CD1c-positive myeloid dendritic cell (primary cell): ENCODE results near the gene NCAPD3.
A peak's percentile ranks its signal among the peaks of the same experiment; 100 is the strongest.

Experiments
- DNase-seq: peaks from one replicate; pipeline ENCODE4 v3.0.0-alpha.2; 2016; ENCODE audit errors: extremely low spot score

NCAPD3 gene

DNA sequence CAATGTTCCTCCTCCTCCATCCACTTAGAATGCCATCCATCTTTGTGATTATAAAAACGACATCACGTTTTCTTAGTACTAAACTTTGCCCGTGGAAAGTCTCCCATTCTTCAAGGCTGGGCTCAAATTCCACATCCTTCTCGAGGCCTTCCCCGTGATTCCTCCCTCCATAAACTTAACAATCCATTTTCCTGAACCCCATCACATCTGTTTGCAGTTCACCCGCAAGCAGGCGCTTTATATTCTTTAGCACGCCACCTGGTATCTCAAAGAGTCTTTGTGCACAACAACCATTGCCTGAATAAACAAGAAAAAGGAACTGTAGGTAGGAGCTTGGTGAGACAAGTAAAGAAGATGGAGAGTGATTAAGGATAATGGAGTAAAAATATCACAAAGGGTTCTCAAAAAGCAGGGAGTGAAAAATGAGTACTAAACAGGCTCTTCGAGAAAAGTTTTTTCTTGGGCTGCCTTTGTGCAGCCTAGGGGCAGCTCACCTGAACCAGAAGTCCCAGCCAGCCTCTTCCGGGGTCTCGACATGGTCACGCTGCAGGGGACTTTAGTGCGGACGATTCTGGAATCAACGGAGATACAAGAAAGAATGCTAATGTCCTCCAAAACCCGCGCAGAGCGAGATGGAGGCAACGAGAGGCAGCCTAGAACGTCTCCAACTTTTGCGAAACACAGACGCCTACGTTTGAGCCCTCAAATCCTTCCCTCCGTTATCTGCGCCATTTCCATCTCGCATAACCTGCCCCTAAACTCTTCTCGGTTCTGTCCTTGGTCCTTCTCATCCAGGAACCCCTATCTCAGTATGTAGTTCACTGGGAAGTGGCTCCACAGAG, 28.8 kb upstream of the NCAPD3 start:
- peak; percentile 52 for DNase-seq

DNA sequence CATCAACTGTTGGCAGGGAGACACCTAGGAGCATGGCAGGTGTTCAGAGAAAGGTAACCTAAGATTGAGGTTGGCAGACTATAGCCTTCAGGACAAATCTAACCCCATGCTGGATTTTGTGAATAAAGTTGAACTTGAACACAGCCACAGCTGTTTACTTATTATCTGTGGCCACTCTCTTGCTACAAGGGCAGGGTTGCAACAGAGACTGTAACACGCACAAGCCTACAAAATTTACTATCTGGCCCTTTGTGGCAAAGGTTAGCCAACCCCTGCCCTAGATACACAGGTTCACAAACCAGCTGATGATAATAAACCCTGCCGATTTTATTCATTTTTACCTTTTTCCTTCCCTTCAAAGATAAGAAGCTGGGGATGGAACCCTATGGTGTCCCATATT, 26.9 kb upstream of the NCAPD3 start:
- no peak for DNase-seq

DNA sequence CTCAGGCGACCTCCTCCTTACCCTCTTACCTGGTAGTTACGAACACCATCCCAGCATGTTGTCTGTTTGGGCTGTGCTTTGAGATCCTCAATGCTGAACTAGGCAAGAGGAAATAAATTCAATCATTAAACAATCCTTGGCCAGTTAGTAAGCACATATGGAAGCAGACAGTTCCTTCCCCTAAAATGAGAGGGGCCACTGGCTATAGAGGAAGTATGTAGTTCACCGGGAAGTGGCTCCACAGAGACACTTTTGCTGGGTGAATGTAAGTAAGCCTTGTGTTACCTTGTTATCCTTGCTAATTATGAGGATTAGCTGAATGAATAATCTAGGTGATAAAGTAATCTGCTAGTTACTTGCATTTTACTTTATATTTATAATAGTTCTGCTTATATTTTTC, 26.5 kb upstream of the NCAPD3 start:
- peak; percentile 43 for DNase-seq

DNA sequence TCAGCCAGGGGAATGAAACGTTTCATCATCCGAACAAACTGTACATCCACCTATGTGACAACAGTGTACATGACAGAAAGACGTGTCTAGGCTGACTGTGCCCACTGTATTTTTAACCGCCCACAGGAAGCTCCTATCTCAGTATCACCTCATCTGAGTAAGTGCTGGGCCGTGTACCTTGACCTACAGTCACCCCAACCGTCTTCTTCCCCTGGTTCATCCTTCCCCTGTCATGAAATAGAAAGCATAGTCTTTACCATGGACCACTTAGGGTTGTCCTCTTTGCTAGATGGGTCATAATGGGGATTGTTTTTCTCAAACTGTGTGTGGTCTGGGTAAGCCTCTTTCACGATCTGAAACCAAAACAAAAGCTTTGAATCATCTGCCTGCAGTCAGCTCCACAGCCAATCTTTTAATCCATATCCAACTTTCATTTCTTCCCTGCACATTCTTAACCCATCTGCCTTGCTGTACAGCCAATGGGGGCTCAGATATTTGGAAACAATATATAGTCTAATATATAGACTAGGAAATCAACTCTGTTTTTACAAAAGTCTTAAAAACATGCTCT, 25.2 kb upstream of the NCAPD3 start:
- no peak for DNase-seq

DNA sequence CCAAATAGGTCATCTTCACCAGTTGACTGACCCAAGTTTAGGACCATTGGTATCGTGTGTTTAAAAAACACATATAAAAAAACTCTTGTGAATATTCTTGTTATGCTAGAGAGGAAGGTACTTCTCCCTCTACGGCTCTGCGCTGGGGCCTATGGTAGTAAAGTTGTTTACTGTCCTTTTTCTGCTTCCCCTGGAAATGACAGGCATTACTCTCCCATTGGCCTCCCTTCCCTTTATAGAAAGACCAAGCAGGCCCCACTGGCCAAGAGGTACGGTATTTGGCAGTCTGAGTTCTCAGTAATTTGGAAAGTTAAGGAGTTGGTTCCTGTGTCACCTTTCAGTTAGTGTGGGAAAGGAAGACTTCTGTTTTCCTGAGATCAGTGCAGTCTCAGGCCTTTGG, 22.9 kb upstream of the NCAPD3 start:
- DNase-seq = no peak

DNA sequence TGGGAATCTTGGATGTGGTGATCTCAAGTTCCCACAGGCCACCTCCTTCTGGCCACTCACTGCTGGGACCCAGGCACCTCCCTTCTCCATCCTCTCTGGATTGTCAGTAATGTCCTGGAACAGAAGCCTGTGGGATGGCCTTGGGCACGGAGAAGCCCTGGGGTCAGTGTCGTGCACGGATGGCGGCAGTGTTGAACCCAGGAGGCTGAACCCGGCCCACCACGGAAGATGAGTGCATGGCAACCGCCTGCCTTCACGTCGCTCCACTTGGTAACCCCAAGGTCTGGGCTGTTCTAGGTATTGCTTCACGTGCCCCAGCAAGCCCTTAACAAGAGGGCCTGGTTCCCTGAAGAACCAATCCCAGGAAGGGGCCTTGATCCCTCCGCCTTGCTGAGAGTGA, 22.3 kb upstream of the NCAPD3 start:
- no peak for DNase-seq

DNA sequence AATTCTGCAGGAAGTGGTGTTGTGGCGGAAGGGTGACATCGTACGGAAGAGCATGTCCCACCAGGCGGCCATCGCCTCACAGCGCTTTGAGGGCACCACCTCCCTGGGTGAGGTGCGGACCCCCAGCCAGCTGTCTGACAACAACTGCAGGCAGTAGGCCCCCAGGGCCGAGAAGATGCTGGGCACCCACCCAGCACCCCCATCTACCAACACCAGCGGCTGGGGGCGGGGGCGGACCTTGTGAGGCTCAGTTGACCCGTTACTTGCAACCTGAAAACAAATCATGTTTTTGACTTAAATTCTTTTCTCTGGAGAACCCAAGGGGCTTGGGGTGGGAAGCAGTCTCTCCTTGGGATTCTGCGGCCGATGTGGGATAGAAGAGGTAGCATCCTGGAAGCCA, 21.7 kb upstream of the NCAPD3 start:
- no peak for DNase-seq

DNA sequence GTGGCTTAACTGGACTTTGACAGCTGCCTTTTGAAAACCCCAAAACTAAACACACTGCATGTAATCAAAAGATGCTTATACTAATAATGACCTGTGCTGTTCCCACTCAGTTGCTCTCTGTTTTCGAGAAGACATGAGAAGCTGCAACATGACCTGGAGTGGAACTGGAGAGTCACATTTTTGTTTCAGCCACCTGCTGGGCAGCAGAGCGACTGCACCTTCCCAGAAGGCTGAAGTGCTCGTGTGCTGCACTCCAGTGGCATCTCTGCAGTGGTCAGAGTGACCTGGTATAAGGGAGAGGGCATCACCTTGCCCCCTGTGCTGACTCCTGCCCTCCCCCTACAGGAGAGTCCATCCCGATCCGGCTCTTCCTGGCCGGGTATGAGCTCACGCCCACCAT, 20.8 kb upstream of the NCAPD3 start:
- DNase-seq = no peak

DNA sequence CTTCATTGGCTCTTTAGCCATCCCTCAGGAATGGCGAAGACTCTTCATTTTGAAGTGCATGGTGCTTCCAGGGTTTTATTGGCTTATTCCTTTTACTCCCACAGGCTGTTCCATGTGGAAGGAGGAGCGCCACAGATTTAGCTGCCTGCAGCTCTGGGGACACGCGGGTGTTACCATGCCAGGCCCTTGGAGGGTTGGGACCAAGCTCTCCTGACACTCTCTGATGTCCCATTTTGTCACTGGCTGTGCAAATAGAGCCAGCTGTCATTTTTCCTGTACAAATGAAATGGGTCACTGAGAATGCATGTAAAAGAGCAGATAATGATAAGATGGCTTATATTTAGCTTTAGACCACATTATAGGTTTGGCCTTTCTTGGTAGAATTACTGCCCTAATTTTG, 20.1 kb upstream of the NCAPD3 start:
- no peak for DNase-seq

DNA sequence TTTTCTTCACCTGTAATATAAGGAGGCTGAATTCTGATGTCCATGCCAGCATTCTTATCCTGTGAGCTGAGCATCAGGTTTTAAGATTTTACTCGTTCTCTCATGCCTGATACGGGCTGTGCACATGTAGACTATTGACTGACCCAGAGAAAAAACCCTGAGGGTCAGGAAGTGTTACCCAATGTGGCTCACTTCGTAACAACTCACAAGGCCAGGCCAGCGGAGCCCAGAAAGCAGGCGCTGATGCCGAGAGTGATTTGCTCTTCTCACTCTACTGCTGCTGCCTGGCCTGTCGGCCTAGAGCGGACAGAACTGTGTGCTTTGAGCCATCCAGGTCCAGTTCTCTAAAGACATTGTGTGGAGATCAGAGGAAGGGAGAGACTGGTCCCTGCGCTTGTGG, 18.6 kb upstream of the NCAPD3 start:
- DNase-seq = no peak

DNA sequence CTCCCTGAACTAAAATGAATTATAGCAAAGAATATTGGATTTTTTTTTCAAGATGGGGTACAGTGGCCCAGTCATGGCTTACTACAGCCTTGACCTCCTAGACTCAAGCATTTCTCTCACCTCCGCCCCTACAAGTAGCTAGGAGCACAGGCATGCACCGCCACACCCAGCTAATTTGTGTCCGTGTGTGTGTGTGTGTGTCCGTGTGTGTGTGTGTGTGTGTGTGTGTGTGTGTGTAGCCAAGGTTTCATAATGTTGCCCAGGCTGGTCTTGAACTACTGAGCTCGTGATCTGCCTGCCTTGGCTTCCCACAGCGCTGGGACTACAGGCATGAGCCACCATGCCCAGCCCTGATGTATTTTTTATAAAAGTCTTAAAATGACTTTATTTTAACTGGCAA, 16.8 kb upstream of the NCAPD3 start:
- DNase-seq = no peak

DNA sequence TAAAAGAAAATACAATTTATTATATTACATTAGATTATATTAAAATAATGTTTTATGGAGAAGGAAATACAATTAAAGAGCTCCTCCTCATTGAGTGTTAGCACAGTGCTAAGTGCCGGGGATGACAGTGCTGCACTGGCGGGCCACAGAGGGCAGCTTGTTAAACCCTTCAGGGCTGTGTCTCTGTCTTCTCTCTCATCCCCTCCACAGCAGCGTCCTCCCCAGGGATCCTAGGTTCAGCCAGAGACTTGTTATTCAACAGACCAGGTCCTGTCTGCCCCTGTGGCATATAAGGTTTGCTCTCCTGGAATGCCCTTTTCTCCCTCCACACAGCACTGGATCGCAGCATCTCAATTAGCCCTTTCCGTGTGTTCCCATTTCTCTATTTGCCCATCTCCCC, 15.2 kb upstream of the NCAPD3 start:
- no peak for DNase-seq

DNA sequence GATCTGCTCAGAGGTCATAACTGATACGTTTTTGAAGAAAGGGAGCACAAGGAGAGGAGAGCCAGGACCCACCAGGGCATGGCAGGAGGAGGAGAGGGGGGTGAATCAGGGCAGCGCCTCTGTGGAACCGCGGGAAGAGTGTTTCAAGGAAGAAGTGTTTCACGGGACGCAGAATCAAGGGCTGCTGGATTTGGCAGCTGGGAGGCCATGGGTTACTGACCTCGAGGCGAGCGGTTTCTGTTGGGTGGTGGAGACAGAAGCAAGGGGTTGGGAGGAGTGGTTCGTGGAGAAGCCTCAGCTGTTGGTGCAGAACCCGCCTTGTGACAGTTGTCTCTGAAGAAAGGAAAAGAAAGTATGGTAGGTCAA, 13.8 kb upstream of the NCAPD3 start:
- DNase-seq = no peak

DNA sequence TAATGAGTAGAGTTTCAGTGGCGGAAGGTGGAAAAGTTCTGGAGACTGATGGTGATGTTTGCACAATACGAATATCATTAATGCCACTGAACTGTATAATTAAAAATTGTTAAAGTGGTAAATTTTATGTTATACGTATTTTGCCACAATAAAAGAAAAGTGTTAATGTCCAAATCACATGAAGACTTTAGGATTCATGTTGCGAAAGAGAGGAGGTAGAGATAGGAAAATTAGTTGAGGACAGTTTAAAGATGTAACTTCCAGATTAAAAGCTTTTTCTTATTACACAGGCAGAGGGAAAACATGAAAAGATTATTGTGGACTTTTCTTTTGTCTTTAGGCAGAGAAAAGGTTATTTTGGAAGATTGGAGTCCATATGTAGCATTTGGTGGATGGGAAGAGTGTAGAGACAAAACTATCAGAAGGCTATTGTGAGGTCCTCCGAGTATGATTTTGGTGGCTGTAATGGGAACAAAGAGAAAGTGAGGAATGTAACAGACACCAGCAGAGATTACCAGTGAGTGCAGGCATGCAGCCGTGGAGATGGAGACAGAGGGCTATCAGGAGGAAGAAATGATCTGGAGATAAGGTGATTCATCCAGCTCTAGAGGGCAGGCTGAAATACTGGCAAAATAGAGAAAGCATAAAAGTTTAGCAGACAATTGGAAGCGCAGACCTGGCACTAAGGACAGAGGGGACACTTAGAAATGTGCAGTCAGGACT, 13.2 kb upstream of the NCAPD3 start:
- no peak for DNase-seq

DNA sequence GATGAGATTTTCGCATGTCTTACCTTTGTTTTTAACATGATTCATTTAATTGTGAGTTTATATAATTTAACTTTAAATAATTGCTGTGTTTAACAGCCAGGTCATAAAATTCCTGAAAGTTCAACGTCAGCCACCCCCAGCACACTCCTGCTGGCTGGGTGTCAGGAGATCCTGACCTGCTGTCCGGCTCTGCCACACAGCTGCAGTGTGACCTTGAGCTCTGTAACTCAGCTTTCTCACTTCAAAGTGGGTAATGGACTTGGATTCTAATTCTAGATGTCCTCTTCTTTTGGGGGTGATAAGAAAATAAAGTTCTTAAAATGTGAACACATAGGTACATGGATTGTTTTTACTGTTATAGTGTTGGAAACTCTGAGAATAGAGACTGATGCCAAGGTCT, 11.6 kb upstream of the NCAPD3 start:
- DNase-seq = no peak

DNA sequence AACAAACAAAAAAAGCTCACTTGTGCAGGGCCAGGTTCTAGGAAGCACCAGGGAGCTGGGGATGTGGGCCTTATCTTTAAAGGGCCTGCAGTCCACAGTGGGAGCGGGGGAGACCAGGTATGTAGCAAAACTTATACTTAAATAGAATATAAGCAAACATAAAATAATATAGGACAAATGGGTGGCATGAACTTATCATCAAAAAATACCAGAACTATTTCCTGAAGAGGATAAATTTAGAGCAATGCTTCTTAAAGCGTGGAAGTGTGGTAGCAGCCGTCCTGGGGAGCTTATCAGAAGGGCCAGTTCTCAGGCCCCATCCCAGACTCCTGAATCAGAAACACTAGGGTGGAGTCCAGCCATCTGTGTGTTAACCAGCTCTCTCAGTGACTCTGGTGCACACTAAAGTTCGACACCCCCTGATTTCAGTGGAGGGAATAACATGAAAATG, 10.0 kb upstream of the NCAPD3 start:
- DNase-seq = no peak

DNA sequence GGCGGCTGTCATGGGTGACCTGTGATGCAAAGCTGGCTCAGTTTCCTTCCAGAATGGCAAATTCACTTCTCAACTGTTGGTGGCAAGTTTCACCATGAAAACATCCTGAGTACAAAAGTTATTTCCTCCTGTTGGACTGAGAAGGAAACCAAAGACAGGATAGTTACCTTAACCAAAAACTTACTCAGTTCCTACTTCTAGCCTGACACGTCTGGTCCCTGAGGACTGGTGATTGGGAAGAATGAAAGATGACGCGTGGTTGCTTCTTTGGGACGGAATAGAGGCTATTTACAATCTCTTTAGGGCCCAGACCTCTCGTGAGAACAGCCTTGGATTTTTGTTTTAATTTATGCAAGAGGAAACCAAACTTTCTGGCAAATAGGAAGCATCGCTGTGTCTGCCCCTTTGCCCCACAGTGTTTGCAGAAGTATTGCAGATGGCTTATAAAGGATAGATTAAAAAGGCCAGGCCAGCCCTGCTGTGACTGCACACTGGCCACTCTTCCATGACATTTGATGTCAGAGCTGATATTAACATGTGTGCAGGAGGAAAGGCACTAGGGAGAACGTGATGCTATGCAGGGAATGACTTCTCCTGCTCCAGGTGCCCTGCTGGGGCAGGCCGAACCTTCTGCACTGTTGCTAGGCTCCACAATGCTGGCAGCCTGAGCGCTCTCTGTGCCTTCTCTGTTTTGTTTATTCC, 8.3 kb upstream of the NCAPD3 start:
- DNase-seq = peak; percentile 23

DNA sequence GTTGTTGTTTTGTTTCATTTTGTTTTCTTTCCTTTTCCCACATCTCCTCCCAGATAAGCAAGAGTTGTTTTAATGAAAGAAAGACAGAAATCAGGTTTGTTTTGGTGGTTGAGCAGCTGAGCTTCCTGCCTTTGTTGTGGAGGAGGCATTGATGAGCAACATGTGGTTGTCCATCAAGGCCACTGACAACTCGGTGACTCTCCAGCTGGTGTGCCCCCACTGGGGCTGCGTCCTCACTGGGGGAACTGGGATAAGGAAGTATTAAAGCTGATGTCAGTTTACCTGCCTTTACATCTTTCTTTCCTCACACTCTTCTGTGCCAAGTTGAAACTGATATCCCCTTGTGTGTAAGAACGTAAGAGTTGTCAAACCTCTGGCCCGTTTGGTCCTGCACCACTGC, 6.6 kb upstream of the NCAPD3 start:
- no peak for DNase-seq

DNA sequence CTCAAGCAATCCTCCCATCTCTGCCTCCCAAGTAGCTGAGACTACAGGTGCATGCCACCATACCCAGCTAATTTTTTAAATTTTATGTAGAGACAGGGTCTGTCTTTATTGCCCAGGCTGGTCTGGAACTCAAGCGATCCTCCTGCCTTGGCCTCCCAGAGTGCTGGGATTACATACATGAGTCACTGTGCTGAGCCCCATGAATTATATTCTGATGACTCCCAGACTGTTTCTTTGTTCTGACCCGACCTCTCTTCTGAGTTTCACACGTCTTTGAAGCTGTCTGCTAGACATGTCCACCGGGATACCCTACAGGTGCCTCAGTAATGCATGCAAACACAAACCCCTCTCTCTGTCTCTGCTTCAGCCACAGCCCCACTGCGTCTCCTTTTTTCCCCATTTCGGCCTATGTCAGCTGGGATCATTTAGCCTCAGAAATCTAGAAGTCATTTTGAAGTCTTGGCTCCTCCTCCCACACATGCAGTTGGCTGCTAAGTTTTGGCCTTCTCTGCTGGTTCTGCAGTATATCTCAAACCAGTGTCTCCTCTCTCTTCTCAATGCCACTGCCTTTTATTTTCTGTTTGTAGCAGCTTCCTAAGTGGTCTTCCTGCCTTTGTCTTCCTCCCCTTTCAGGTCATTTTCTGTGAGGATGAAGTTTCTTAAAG, 5.5 kb upstream of the NCAPD3 start:
- DNase-seq = no peak

DNA sequence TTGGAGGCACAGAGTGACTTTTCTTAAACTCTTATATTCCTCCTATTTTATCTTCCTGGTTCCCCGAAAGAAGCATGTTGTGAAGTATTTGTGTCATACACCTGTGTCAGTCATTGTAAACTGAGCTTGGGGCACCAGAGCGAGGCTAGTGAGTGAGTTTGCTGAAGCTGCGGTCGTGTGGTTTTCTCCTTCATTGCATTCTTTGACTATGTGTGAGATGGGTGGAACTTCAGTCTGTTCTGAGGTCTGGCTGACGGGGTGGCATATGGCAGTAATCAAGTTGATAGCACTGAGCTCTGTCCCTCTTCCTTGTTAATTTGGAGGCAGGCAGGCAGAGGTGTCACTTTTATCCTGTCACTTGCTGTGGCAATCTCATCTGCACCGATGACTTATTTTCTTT, 4.9 kb upstream of the NCAPD3 start:
- DNase-seq = peak; percentile 19

DNA sequence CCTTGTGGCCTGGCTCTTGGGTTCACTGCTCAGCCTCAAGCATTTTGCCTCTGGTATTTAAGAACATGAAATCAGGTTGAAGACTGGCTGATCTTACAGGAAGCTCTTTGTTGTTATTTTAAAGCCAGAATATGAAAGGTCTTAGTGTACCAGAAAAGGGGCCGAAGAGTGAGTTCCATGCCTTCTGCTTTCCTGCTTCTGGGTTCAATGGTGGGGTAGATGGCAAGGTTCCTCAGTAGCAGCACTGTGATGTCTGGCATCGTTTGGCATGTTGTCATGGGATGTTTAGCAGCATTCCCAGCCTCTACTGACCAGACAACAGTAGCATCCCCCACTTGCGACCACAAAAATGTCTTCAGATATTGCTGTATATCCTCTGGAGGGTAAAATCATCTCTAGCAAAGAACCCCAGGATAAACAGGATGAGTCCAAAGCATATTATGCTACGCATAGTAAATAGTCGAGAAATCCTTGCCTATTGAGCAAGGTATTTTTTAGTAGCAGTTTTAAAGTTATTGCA, 3.1 kb upstream of the NCAPD3 start:
- no peak for DNase-seq
